Type B pancreatic cell (in vitro differentiated cells): Measurements from ENCODE around the gene TSTD2. TPM values are rescaled to one million over a fixed set of nuclear protein-coding genes. Genes with fewer than 3 reads are reported as not detected.
A peak's percentile ranks its signal among the peaks of the same experiment; 100 is the strongest.

Experiments
- DNase-seq: peaks from one replicate; pipeline ENCODE4 v3.0.0; 2021; ENCODE audit warnings: mixed read lengths; ENCODE audit not compliant: unreplicated experiment; ENCODE audit errors: extremely low spot score
- H3K27ac Mint-ChIP-seq: 2 replicates; pipeline ENCODE4 v1.8.0; 2021; ENCODE audit warnings: mild to moderate bottlenecking, mixed read lengths
- H3K27me3 Mint-ChIP-seq: 2 replicates; pipeline ENCODE4 v1.8.0; 2021; ENCODE audit warnings: mixed read lengths
- H3K36me3 Mint-ChIP-seq: 2 replicates; pipeline ENCODE4 v1.8.0; 2021; ENCODE audit warnings: mixed read lengths
- H3K4me1 Mint-ChIP-seq: one replicate; pipeline ENCODE4 v1.8.0; 2021; ENCODE audit warnings: mixed read lengths; ENCODE audit not compliant: unreplicated experiment
- H3K4me3 Mint-ChIP-seq: 2 replicates; pipeline ENCODE4 v1.8.0; 2021; ENCODE audit warnings: mild to moderate bottlenecking, mixed read lengths
- H3K9me3 Mint-ChIP-seq: 2 replicates; pipeline ENCODE4 v1.8.0; 2021; ENCODE audit warnings: mixed read lengths
- total RNA-seq: library from RNA; stranded (reverse); gene quantifications from 2 replicates; pipeline ENCODE4 v1.2.1, GENCODE V29; 2021; ENCODE audit warnings: low replicate concordance
- TF ChIP-seq, protein P1 (sequence below): fragments of 200-600 bp; sonication (generic); conservative IDR thresholded peaks from 2 replicates; pipeline ENCODE4 v1.5.0; 2021; ENCODE audit warnings: antibody characterized with exemption, mild to moderate bottlenecking

Gene TSTD2
- total RNA-seq, 1 donor from 2014 or later, result 24.9 TPM

DNA sequence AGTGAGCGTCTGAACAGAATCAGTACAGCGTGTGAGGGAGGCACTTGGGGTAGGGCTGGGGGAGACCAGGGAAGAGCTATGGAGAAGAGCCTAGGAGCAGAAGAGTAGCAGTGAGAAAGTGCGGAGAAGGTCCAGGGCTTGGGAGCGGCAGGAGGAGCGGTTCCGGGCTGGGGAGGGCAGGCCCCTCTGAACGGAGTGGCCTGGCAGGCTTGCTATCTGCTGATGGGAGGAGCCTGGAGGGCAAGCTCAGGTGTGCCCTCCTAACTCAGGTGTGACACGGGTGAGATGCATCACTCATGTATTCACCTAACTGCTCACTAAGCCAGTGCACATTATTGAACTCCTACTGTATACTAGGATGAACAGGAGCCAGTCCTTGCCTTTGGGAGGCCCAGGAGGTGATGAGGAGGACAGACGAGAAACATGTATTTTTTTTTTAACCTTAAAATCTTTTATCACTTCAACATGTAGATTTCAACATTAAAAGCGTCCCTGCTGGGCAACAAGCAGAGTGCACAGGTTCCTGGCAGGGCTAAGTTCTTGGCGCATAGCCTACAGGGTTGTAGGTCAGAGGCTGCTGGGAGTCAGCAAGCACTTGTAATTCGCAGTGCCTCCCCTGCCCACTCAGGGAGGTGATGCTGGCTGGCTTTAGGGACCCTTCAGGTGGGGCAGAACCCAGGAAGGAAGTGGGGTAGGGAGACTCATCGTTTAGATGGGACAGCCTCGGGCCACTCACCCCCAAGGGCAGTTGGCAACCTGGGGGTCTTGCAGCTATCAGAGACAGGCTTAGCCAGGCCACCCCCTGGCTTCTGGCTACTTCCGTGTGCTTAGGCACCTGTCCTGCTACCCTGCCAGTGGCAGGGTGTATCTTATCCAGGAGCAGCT, 76.2 kb downstream of the TSTD2 start:
- Mint-ChIP-seq H3K4me1 (peaks cover 7% of the 10 kb centered on the region), H3K27me3 (peaks cover 21% of the 10 kb centered on the region), H3K27ac (no peak overlapping the region), H3K9me3 (no peaks in the 10 kb centered on the region), H3K4me3 (no peak overlapping the region), H3K36me3 (no peaks in the 10 kb centered on the region)
- no peak for DNase-seq
- TF ChIP-seq, protein P1, sequence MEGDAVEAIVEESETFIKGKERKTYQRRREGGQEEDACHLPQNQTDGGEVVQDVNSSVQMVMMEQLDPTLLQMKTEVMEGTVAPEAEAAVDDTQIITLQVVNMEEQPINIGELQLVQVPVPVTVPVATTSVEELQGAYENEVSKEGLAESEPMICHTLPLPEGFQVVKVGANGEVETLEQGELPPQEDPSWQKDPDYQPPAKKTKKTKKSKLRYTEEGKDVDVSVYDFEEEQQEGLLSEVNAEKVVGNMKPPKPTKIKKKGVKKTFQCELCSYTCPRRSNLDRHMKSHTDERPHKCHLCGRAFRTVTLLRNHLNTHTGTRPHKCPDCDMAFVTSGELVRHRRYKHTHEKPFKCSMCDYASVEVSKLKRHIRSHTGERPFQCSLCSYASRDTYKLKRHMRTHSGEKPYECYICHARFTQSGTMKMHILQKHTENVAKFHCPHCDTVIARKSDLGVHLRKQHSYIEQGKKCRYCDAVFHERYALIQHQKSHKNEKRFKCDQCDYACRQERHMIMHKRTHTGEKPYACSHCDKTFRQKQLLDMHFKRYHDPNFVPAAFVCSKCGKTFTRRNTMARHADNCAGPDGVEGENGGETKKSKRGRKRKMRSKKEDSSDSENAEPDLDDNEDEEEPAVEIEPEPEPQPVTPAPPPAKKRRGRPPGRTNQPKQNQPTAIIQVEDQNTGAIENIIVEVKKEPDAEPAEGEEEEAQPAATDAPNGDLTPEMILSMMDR, result no peak

GRCh38 chr9:97556036-97556720, 77.0 kb downstream of the TSTD2 start:
- peaks cover 21% of the 10 kb centered on the region for H3K27me3 Mint-ChIP-seq
- H3K27ac Mint-ChIP-seq, result no peak overlapping the region
- no peaks in the 10 kb centered on the region for H3K36me3 Mint-ChIP-seq
- H3K4me1 Mint-ChIP-seq, result peaks cover 7% of the 10 kb centered on the region
- H3K9me3 Mint-ChIP-seq, result no peaks in the 10 kb centered on the region
- TF ChIP-seq, protein P1, result no peak
- H3K4me3 Mint-ChIP-seq, result no peak overlapping the region
- no peak for DNase-seq

DNA sequence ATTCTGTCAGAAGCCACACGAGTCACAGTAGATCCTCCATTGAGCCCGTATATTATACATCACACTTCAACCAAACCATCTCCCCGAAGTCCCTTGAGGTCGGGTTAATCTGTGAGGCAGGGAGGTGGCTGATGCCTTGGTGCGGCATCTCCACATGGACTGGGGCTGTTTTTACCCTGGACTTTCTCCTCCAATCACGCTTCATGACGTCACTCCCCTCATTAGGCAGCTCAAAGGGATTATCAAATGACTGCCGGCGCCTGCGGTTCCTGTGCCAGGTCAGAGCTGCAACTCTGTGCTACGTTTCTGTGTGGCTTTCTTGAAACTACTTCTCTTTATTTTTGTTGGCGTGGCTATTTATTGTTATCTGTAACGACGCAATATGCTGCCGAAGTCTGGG, 78.0 kb downstream of the TSTD2 start:
- H3K27ac Mint-ChIP-seq, result peak overlapping the region; percentile 51
- DNase-seq, result no peak
- H3K27me3 Mint-ChIP-seq, result peaks cover 21% of the 10 kb centered on the region
- TF ChIP-seq, protein P1, result no peak
- no peaks in the 10 kb centered on the region for H3K9me3 Mint-ChIP-seq
- H3K36me3 Mint-ChIP-seq, result no peaks in the 10 kb centered on the region
- H3K4me1 Mint-ChIP-seq, result peaks cover 7% of the 10 kb centered on the region
- no peak overlapping the region for H3K4me3 Mint-ChIP-seq

DNA sequence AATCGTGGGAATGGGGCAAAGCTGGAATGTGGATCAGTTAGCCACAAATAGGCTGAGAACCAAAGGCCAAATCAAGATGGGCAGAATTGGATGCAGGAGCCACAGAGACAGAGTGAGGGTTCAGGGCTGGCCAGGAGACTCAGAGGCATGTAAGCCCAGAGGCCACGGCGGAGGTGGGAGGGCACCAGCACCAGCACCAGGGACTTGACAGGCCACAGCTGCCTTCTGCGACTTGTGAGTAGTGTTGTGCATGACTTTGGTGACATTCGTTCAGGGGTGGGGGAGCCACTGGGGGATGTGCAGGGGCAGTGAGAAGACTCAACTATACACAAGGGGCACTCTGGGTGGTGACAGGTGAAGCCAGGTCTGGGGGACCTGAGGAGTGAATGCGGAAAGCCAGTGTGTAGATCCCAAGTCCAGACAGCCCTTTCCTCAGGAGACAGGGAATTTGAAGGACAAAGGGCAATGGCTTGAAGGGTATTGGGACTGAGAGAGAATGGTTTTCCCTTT, 78.5 kb downstream of the TSTD2 start:
- Mint-ChIP-seq H3K36me3 (no peaks in the 10 kb centered on the region), H3K9me3 (no peaks in the 10 kb centered on the region), H3K27me3 (peaks cover 24% of the 10 kb centered on the region), H3K4me1 (peaks cover 7% of the 10 kb centered on the region), H3K27ac (no peak overlapping the region), H3K4me3 (no peak overlapping the region)
- TF ChIP-seq, protein P1, result no peak
- DNase-seq, result no peak

- Mint-ChIP-seq H3K9me3 (no peaks in the 10 kb centered on the region), H3K4me1 (peaks cover 7% of the 10 kb centered on the region), H3K4me3 (no peak overlapping the region), H3K27me3 (peaks cover 21% of the 10 kb centered on the region), H3K27ac (no peak overlapping the region), H3K36me3 (no peaks in the 10 kb centered on the region)
- no peak for DNase-seq
- TF ChIP-seq, protein P1, result no peak
These were observed 79.3 kb downstream of the TSTD2 start for GRCh38 chr9:97553841-97554240.
